EH (cell line): Measurements from ENCODE around the gene SBSN.
"Not testable (repeated sequence)": the region's sequence is repeated elsewhere in the genome, so short reads cannot be mapped to it uniquely, and the experiment has no call there.

Source experiments
- DNase-seq: peaks from one replicate; pipeline ENCODE4 v3.0.0-alpha.2; 2015; ENCODE audit warnings: low read depth

Gene SBSN

GRCh38 chr19:35474594-35474993 lies 53.5 kb downstream of the SBSN start:
- not testable (repeated sequence) for DNase-seq

GRCh38 chr19:35474104-35474503 lies 54.0 kb downstream of the SBSN start:
- no peak for DNase-seq
